Measurements from ENCODE around the gene BRD3OS.

DNA sequence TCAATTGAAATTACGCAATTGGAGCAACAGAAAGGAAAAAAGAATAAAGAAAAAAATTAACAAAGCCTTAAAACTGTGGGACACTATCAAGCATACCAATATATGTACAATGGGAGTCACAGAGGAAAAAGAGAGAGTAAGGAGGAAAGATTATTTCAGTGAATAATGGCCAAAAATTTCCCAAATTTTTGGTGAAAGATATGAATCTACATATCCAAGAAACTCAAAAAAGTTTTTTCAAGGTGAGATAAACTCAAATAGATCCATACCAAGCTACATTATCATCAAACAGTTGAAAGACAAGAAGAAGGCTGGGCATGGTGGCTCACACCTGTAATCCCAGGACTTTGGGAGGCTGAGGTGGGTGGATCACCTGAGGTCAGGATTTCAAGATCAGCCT is 51.4 kb downstream of the BRD3OS start:
- TF ChIP-seq, protein P1, sequence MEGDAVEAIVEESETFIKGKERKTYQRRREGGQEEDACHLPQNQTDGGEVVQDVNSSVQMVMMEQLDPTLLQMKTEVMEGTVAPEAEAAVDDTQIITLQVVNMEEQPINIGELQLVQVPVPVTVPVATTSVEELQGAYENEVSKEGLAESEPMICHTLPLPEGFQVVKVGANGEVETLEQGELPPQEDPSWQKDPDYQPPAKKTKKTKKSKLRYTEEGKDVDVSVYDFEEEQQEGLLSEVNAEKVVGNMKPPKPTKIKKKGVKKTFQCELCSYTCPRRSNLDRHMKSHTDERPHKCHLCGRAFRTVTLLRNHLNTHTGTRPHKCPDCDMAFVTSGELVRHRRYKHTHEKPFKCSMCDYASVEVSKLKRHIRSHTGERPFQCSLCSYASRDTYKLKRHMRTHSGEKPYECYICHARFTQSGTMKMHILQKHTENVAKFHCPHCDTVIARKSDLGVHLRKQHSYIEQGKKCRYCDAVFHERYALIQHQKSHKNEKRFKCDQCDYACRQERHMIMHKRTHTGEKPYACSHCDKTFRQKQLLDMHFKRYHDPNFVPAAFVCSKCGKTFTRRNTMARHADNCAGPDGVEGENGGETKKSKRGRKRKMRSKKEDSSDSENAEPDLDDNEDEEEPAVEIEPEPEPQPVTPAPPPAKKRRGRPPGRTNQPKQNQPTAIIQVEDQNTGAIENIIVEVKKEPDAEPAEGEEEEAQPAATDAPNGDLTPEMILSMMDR (conservative IDR thresholded peaks at IDR 0.05; ENCODE audit: low read depth, low read length): no peak
- no peak for TF ChIP-seq EZH2 (IDR thresholded peaks at IDR 0.05; ENCODE audit: borderline replicate concordance, low read depth, low read length, poor library complexity, severe bottlenecking)
